Fibroblast of skin of right biceps (primary cell): Measurements from ENCODE around the gene ZNF512B.

Experiments
- DNase-seq: peaks from one replicate; pipeline ENCODE4 v3.0.0-alpha.2; 2013

ZNF512B gene

GRCh38 chr20:63945921-63946920, 23.5 kb downstream of the ZNF512B start:
- DNase-seq: no peak

- DNase-seq: no peak
Measured at GRCh38 chr20:63945031-63945658, 24.6 kb downstream of the ZNF512B start.

- no peak for DNase-seq
Measured at GRCh38 chr20:63944078-63944941, 25.4 kb downstream of the ZNF512B start.

GRCh38 chr20:63943808-63944077, 26.0 kb downstream of the ZNF512B start:
- no peak for DNase-seq

GRCh38 chr20:63942969-63943807, 26.5 kb downstream of the ZNF512B start:
- no peak for DNase-seq

- DNase-seq: peak; percentile 36
Measured at GRCh38 chr20:63942250-63942951, 27.3 kb downstream of the ZNF512B start.

GRCh38 chr20:63941282-63942081, 28.2 kb downstream of the ZNF512B start:
- no peak for DNase-seq

GRCh38 chr20:63940472-63941266, 29.1 kb downstream of the ZNF512B start:
- no peak for DNase-seq

GRCh38 chr20:63940071-63940471, 29.7 kb downstream of the ZNF512B start:
- DNase-seq: no peak

GRCh38 chr20:63939061-63939935, 30.4 kb downstream of the ZNF512B start:
- DNase-seq: no peak

- no peak for DNase-seq
Measured at GRCh38 chr20:63937596-63937995, 32.1 kb downstream of the ZNF512B start.

GRCh38 chr20:63935447-63935846, 34.3 kb downstream of the ZNF512B start:
- no peak for DNase-seq

GRCh38 chr20:63934271-63935068, 35.3 kb downstream of the ZNF512B start:
- DNase-seq: no peak

- no peak for DNase-seq
Measured at GRCh38 chr20:63933646-63934045, 36.1 kb downstream of the ZNF512B start.

GRCh38 chr20:63932606-63933160, 37.0 kb downstream of the ZNF512B start:
- DNase-seq: no peak

- no peak for DNase-seq
Measured at GRCh38 chr20:63931735-63932134, 38.0 kb downstream of the ZNF512B start.

- no peak for DNase-seq
Measured at GRCh38 chr20:63930971-63931553, 38.7 kb downstream of the ZNF512B start.
